ENCODE measurements around the gene KLHDC10. TPM values are rescaled to one million over a fixed set of nuclear protein-coding genes. Genes with fewer than 3 reads are reported as not detected.

KLHDC10 gene
- total RNA-seq, 1 experiment from 2014 or later: 14.4 TPM

GRCh38 chr7:130123501-130123900 lies 53.2 kb downstream of the KLHDC10 start:
- CTCF ChIA-PET: no interaction called here

GRCh38 chr7:130124711-130125110 lies 54.4 kb downstream of the KLHDC10 start:
- CTCF ChIA-PET: no interaction called here
- Mint-ChIP-seq H3K36me3 (peaks cover 36% of the 10 kb centered on the region), H3K9me3 (no peaks in the 10 kb centered on the region), H3K4me1 (no peaks in the 10 kb centered on the region), H3K27me3 (ENCODE audit: low read depth) (no peaks in the 10 kb centered on the region), H3K4me3 (no peak overlapping the region), H3K27ac (no peak overlapping the region)
- ATAC-seq (no peak), DNase-seq (ENCODE audit: low spot score) (no peak)
- POLR2A ChIA-PET: no interaction called here
- TF ChIP-seq PRRX2 (CRISPR knock-in tag; IDR thresholded peaks at IDR 0.05) (no peak), ZBTB43 (CRISPR knock-in tag; IDR thresholded peaks at IDR 0.05) (no peak), AR (CRISPR knock-in tag; IDR thresholded peaks at IDR 0.05) (no peak), MLX (CRISPR knock-in tag; IDR thresholded peaks at IDR 0.05) (no peak), GABPB1 (CRISPR knock-in tag; IDR thresholded peaks at IDR 0.05) (no peak), NFATC4 (CRISPR knock-in tag; IDR thresholded peaks at IDR 0.05) (no peak), OVOL2 (CRISPR knock-in tag; IDR thresholded peaks at IDR 0.05; ENCODE audit: borderline replicate concordance) (no peak)

More at GRCh38 chr7:130123501-130123900, 53.2 kb downstream of the KLHDC10 start:
- Mint-ChIP-seq H3K27ac (no peak overlapping the region), H3K4me1 (no peaks in the 10 kb centered on the region), H3K36me3 (peaks cover 27% of the 10 kb centered on the region), H3K27me3 (ENCODE audit: low read depth) (no peaks in the 10 kb centered on the region), H3K9me3 (no peaks in the 10 kb centered on the region), H3K4me3 (no peak overlapping the region)
- POLR2A ChIA-PET: no interaction called here
- TF ChIP-seq IRF2 (CRISPR knock-in tag; IDR thresholded peaks at IDR 0.05; ENCODE audit: borderline replicate concordance, low read depth) (no peak), TCF7 (CRISPR knock-in tag; IDR thresholded peaks at IDR 0.05; ENCODE audit: low read depth) (no peak), ZMAT4 (CRISPR knock-in tag; IDR thresholded peaks at IDR 0.05) (no peak), ZBTB21 (CRISPR knock-in tag; IDR thresholded peaks at IDR 0.05; ENCODE audit: borderline replicate concordance) (no peak), ETV6 (CRISPR knock-in tag; IDR thresholded peaks at IDR 0.05) (no peak), ATF2 (CRISPR knock-in tag; IDR thresholded peaks at IDR 0.05; ENCODE audit: borderline replicate concordance, low read depth) (no peak), MLX (CRISPR knock-in tag; IDR thresholded peaks at IDR 0.05) (no peak), SMAD3 (CRISPR knock-in tag; IDR thresholded peaks at IDR 0.05; ENCODE audit: borderline replicate concordance) (no peak), ZNF425 (CRISPR knock-in tag; conservative IDR thresholded peaks at IDR 0.05) (no peak), E2F1 (CRISPR knock-in tag; IDR thresholded peaks at IDR 0.05) (no peak), CDX4 (CRISPR knock-in tag; IDR thresholded peaks at IDR 0.05; ENCODE audit: borderline replicate concordance) (no peak), PRRX2 (CRISPR knock-in tag; IDR thresholded peaks at IDR 0.05) (no peak), NFATC4 (CRISPR knock-in tag; IDR thresholded peaks at IDR 0.05) (no peak), SOX15 (CRISPR knock-in tag; IDR thresholded peaks at IDR 0.05) (no peak), ZNF232 (CRISPR knock-in tag; IDR thresholded peaks at IDR 0.05) (no peak), GRHL2 (CRISPR knock-in tag; IDR thresholded peaks at IDR 0.05; ENCODE audit: insufficient replicate concordance, severe bottlenecking) (no peak)
- DNase-seq (ENCODE audit: low spot score) (no peak), ATAC-seq (no peak)

All from WTC11 (cell line).